WTC11 (cell line): Measurements from ENCODE around the gene PGP. TPM values are rescaled to one million over a fixed set of nuclear protein-coding genes. Genes with fewer than 3 reads are reported as not detected.

Experiments used
- ATAC-seq: fragments of 200-7000 bp; cut with Tn5 transposase; 2 replicates; pipeline ENCODE4 v1.10.0; 2021; ENCODE audit warnings: mild to moderate bottlenecking, moderate library complexity
- CTCF ChIA-PET: fragments of 300-600 bp; sonication (Branson Sonifier 250); formaldehyde crosslinking; loops from one replicate; lab custom pipeline; 2021; ENCODE audit warnings: antibody characterized with exemption; lab: Charles Lee
- POLR2A ChIA-PET: fragments of 350-600 bp; sonication (Branson Sonifier 250); formaldehyde crosslinking; loops from one replicate; lab custom pipeline; 2021; ENCODE audit warnings: antibody characterized with exemption; lab: Charles Lee
- DNase-seq: peaks from one replicate; pipeline ENCODE4 v3.0.0; 2021; ENCODE audit warnings: low spot score
- H3K27ac Mint-ChIP-seq: 2 replicates; pipeline ENCODE4 v1.8.0; 2021; ENCODE audit warnings: mixed read lengths
- H3K27me3 Mint-ChIP-seq: 2 replicates; pipeline ENCODE4 v1.8.0; 2021; ENCODE audit warnings: low read depth, mild to moderate bottlenecking, moderate library complexity, mixed read lengths
- H3K36me3 Mint-ChIP-seq: 2 replicates; pipeline ENCODE4 v1.8.0; 2021; ENCODE audit warnings: mixed read lengths
- H3K4me1 Mint-ChIP-seq: 2 replicates; pipeline ENCODE4 v1.8.0; 2022; ENCODE audit warnings: mixed read lengths
- H3K4me3 Mint-ChIP-seq: 2 replicates; pipeline ENCODE4 v1.8.0; 2021; ENCODE audit warnings: mild to moderate bottlenecking, moderate library complexity, mixed read lengths
- H3K9me3 Mint-ChIP-seq: 2 replicates; pipeline ENCODE4 v1.8.0; 2021; ENCODE audit warnings: mixed read lengths
- ATF3 ChIP-seq: sonication (generic); formaldehyde crosslinking; conservative IDR thresholded peaks from 2 replicates; pipeline ENCODE4 v1.8.1; 2022; ENCODE audit warnings: mild to moderate bottlenecking, missing genetic modification reagents
- GTF2I ChIP-seq: fragments of 250-450 bp; sonication (Bioruptor Pico); conservative IDR thresholded peaks from 2 replicates; pipeline ENCODE4 v1.4.0; 2021; ENCODE audit warnings: mild to moderate bottlenecking
- JUN ChIP-seq: sonication (generic); formaldehyde crosslinking; IDR thresholded peaks from 2 replicates; pipeline ENCODE4 v1.8.0; 2023; ENCODE audit warnings: mild to moderate bottlenecking, missing genetic modification reagents
- MAX ChIP-seq: sonication (generic); formaldehyde crosslinking; IDR thresholded peaks from 2 replicates; pipeline ENCODE4 v1.8.0; 2022; ENCODE audit warnings: mild to moderate bottlenecking, missing genetic modification reagents
- MXD4 ChIP-seq: fragments of 250-450 bp; sonication (Bioruptor Pico); IDR thresholded peaks from 2 replicates; pipeline ENCODE4 v1.8.0; 2021; ENCODE audit warnings: mild to moderate bottlenecking, moderate library complexity, borderline replicate concordance
- NR3C1 ChIP-seq: sonication (generic); formaldehyde crosslinking; conservative IDR thresholded peaks from 2 replicates; pipeline ENCODE4 v1.8.1; 2023; ENCODE audit warnings: low read depth, mild to moderate bottlenecking, missing genetic modification reagents
- PRDM15 ChIP-seq: sonication (generic); formaldehyde crosslinking; IDR thresholded peaks from 2 replicates; pipeline ENCODE4 v1.8.0; 2022; ENCODE audit warnings: missing genetic modification reagents
- RELA ChIP-seq: sonication (generic); formaldehyde crosslinking; IDR thresholded peaks from 2 replicates; pipeline ENCODE4 v1.8.1; 2022; ENCODE audit warnings: missing genetic modification reagents, mild to moderate bottlenecking, borderline replicate concordance
- RORB ChIP-seq: fragments of 250-450 bp; sonication (Bioruptor Pico); IDR thresholded peaks from 2 replicates; pipeline ENCODE4 v1.9.0; 2021; ENCODE audit warnings: mild to moderate bottlenecking
- STAT6 ChIP-seq: sonication (generic); formaldehyde crosslinking; conservative IDR thresholded peaks from 2 replicates; pipeline ENCODE4 v1.8.1; 2023; ENCODE audit warnings: mild to moderate bottlenecking, low read depth, missing genetic modification reagents, moderate library complexity
- TCF7 ChIP-seq: sonication (generic); formaldehyde crosslinking; IDR thresholded peaks from 2 replicates; pipeline ENCODE4 v1.8.0; 2022; ENCODE audit warnings: mild to moderate bottlenecking, low read depth, missing genetic modification reagents, moderate library complexity
- TEAD4 ChIP-seq: sonication (generic); formaldehyde crosslinking; IDR thresholded peaks from 2 replicates; pipeline ENCODE4 v1.8.0; 2022; ENCODE audit warnings: mild to moderate bottlenecking, missing genetic modification reagents
- USF1 ChIP-seq: sonication (generic); formaldehyde crosslinking; IDR thresholded peaks from 2 replicates; pipeline ENCODE4 v1.8.0; 2022; ENCODE audit warnings: mild to moderate bottlenecking, missing genetic modification reagents
- ZBTB43 ChIP-seq: sonication (generic); formaldehyde crosslinking; IDR thresholded peaks from 2 replicates; pipeline ENCODE4 v1.8.1; 2023; ENCODE audit warnings: mild to moderate bottlenecking, missing genetic modification reagents
- ZNF317 ChIP-seq: sonication (generic); formaldehyde crosslinking; IDR thresholded peaks from 2 replicates; pipeline ENCODE4 v1.8.1; 2023; ENCODE audit warnings: low read depth, mild to moderate bottlenecking, moderate library complexity, missing genetic modification reagents, borderline replicate concordance
- ZNF396 ChIP-seq: fragments of 250-450 bp; sonication (Bioruptor Pico); IDR thresholded peaks from 2 replicates; pipeline ENCODE4 v1.8.0; 2021; ENCODE audit warnings: mild to moderate bottlenecking, moderate library complexity, borderline replicate concordance
- ZNF423 ChIP-seq: fragments of 250-450 bp; sonication (Bioruptor Pico); IDR thresholded peaks from 2 replicates; pipeline ENCODE4 v2.1.2; 2022; ENCODE audit warnings: mild to moderate bottlenecking, moderate library complexity
- total RNA-seq: library from RNA; stranded (reverse); gene quantifications from 3 replicates; pipeline ENCODE4 v1.2.3, GENCODE V29; 2021

The PGP gene
- total RNA-seq, 1 experiment from 2014 or later, result 39.5 TPM

- TF ChIP-seq ZBTB43 (CRISPR knock-in tag), result no peak
- TF ChIP-seq RELA (CRISPR knock-in tag), result no peak
- TF ChIP-seq TEAD4 (CRISPR knock-in tag), result no peak
- no peak for TF ChIP-seq STAT6 (CRISPR knock-in tag)
- no peak for TF ChIP-seq PRDM15 (CRISPR knock-in tag)
- TF ChIP-seq, all 79 proteins: peak for 0
Observed at GRCh38 chr16:2244301-2244700, 29.7 kb upstream of the PGP start (continued).

GRCh38 chr16:2243781-2244180, 29.1 kb upstream of the PGP start:
- H3K27ac Mint-ChIP-seq, result no peak overlapping the region
- ChIA-PET CTCF (interaction anchor here (1.5 to 3.6 kb wide), 2 partner anchors 8 to 258 kb away, joined by 6 to 15 read pairs; partner anchors contain the start of gene ECI1), POLR2A (no interaction called here)
- ATAC-seq (no peak), DNase-seq (no peak)
- H3K4me3 Mint-ChIP-seq, result no peak overlapping the region
- no peaks in the 10 kb centered on the region for H3K9me3 Mint-ChIP-seq
- H3K4me1 Mint-ChIP-seq, result no peaks in the 10 kb centered on the region
- no peaks in the 10 kb centered on the region; the same call in 1 of the 2 replicates for H3K27me3 Mint-ChIP-seq
- peaks cover 33% of the 10 kb centered on the region for H3K36me3 Mint-ChIP-seq
- TF ChIP-seq ZNF317 (CRISPR knock-in tag) (no peak), JUN (CRISPR knock-in tag) (no peak), MXD4 (CRISPR knock-in tag) (no peak), NR3C1 (no peak), USF1 (CRISPR knock-in tag) (no peak), ZNF423 (no peak), ZNF396 (no peak), MAX (no peak), RORB (no peak), GTF2I (CRISPR knock-in tag) (no peak), TCF7 (CRISPR knock-in tag) (no peak), ATF3 (no peak)
